HCT116 (cell line): ENCODE results near the gene YIPF1. TPM values are rescaled to one million over a fixed set of nuclear protein-coding genes. Genes with fewer than 3 reads are reported as not detected.

Experiments
- ATAC-seq: fragments of 200-7000 bp; cut with Tn5 transposase; 2 replicates; pipeline ENCODE4 v1.9.1; 2020; ENCODE audit warnings: mild to moderate bottlenecking, moderate library complexity
- BruUV-seq: library from RNA; stranded (reverse); fragments of 400-500 nt; replicated peaks from 2 replicates; lab custom pipeline; 2021; lab: Mats Ljungman, UMichigan
- CTCF ChIA-PET: fragments of 300-600 bp; sonication (Branson Sonifier 250); formaldehyde crosslinking; loops from one replicate; lab custom pipeline; 2021; ENCODE audit warnings: antibody characterized with exemption; lab: Charles Lee
- POLR2A ChIA-PET: fragments of 300-600, 350-600 bp; sonication (Branson Sonifier 250); formaldehyde crosslinking; loops from one replicate; lab custom pipeline; 2021; ENCODE audit warnings: antibody characterized with exemption; lab: Charles Lee
- RAD21 ChIA-PET, 2 experiments: fragments of 300-600 bp; sonication (Branson Sonifier 250); formaldehyde crosslinking; loops; one replicate each; lab custom pipeline; 2023; ENCODE audit warnings: low total read pairs in 2 of 2; ENCODE audit not compliant: uncharacterized antibody in 2 of 2, unreplicated experiment in 2 of 2, low non-redundant PET in 1 of 2; lab: Charles Lee
- DNase-seq: peaks from one replicate; pipeline ENCODE4 v3.0.0-alpha.2; 2010; ENCODE audit warnings: low read depth, low spot score
- H2AFZ ChIP-seq: fragments of 200-600 bp; shearing (Covaris generic), sonication (generic); 2 replicates; pipeline ENCODE4 v1.6.1; 2017; ENCODE audit warnings: low read depth, mixed run types, mixed read lengths, antibody characterized with exemption, low read length; ENCODE audit not compliant: poor library complexity, severe bottlenecking
- H3K27ac ChIP-seq: 2 replicates; pipeline ENCODE4 v1.5.1; 2012; ENCODE audit warnings: low read depth, low read length
- H3K27me3 ChIP-seq: fragments of 200-600 bp; sonication (generic); 2 replicates; pipeline ENCODE4 v1.6.1; 2016; ENCODE audit warnings: mixed run types, low read length, mixed read lengths; ENCODE audit not compliant: insufficient read depth
- H3K36me3 ChIP-seq, 2 experiments: fragments of 200-500 bp in 1 of 2; fragments of 200-600 bp in 1 of 2; sonication (Bioruptor generic) in 1 of 2; sonication (generic) in 1 of 2; 2 replicates each; pipeline versions ENCODE4 v1.5.1 to v1.6.1; 2014 to 2016; ENCODE audit warnings: low read length in 2 of 2, inconsistent platforms in 1 of 2, mixed read lengths in 1 of 2, mixed run types in 1 of 2; ENCODE audit not compliant: insufficient read depth in 2 of 2, control insufficient read depth in 1 of 2
- H3K4me1 ChIP-seq, 2 experiments: fragments of 200-600 bp in 1 of 2; sonication (generic) in 1 of 2; 2 replicates each; pipeline versions ENCODE4 v1.5.1 to v1.6.1; 2012 to 2017; ENCODE audit warnings: low read length in 2 of 2, inconsistent platforms in 1 of 2, mild to moderate bottlenecking in 1 of 2, mixed read lengths in 1 of 2, mixed run types in 1 of 2, moderate library complexity in 1 of 2; ENCODE audit not compliant: insufficient read depth in 2 of 2, control insufficient read depth in 1 of 2
- H3K4me2 ChIP-seq: fragments of 200-600 bp; sonication (generic); 2 replicates; pipeline ENCODE4 v1.6.1; 2017; ENCODE audit warnings: mixed run types, low read length, mixed read lengths
- H3K4me3 ChIP-seq, 2 experiments: fragments of 200-600 bp in 1 of 2; sonication (generic) in 1 of 2; replicated peaks in 1 of 2; 2 replicates each; pipeline ENCODE4 v1.5.1; 2011 to 2016; ENCODE audit warnings: low read length in 2 of 2, control low read depth in 1 of 2, low read depth in 1 of 2, mild to moderate bottlenecking in 1 of 2, mixed read lengths in 1 of 2, mixed run types in 1 of 2
- H3K79me2 ChIP-seq: fragments of 200-600 bp; sonication (generic); 2 replicates; pipeline ENCODE4 v1.6.1; 2017; ENCODE audit warnings: mild to moderate bottlenecking, mixed run types, low read length, moderate library complexity, mixed read lengths; ENCODE audit not compliant: insufficient read depth
- H3K9ac ChIP-seq: fragments of 200-600 bp; sonication (generic); 2 replicates; pipeline ENCODE4 v1.6.1; 2016; ENCODE audit warnings: low read length, mixed read lengths
- H3K9me2 ChIP-seq: fragments of 200-600 bp; sonication (generic), shearing (Covaris generic); 2 replicates; pipeline ENCODE4 v1.6.1; 2017; ENCODE audit warnings: mixed run types, mild to moderate bottlenecking, moderate library complexity; ENCODE audit not compliant: insufficient read depth
- H3K9me3 ChIP-seq, 2 experiments: fragments of 200-500 bp in 1 of 2; fragments of 200-600 bp in 1 of 2; sonication (Bioruptor generic) in 1 of 2; sonication (generic) in 1 of 2; 2 replicates each; pipeline ENCODE4 v1.6.1; 2014 to 2017; ENCODE audit warnings: low read length in 2 of 2, mixed read lengths in 2 of 2, inconsistent platforms in 1 of 2, low read depth in 1 of 2, mild to moderate bottlenecking in 1 of 2, mixed run types in 1 of 2, moderate library complexity in 1 of 2; ENCODE audit not compliant: control insufficient read depth in 1 of 2, insufficient read depth in 1 of 2
- H4K20me1 ChIP-seq: fragments of 200-600 bp; sonication (generic), shearing (Covaris generic); 2 replicates; pipeline ENCODE4 v1.6.1; 2017; ENCODE audit warnings: mixed run types, mild to moderate bottlenecking, moderate library complexity; ENCODE audit not compliant: insufficient read depth
- CTCF ChIP-seq, 3 experiments: fragments of 200-600 bp in 1 of 3; sonication (generic) in 1 of 3; IDR thresholded peaks in 2 of 3; conservative IDR thresholded peaks in 1 of 3; 2 replicates each; pipeline ENCODE4 v1.5.1; 2012 to 2017; ENCODE audit warnings: low read depth in 2 of 3, low read length in 2 of 3, antibody characterized with exemption in 1 of 3, borderline replicate concordance in 1 of 3, control low read depth in 1 of 3, mild to moderate bottlenecking in 1 of 3, mixed read lengths in 1 of 3, mixed run types in 1 of 3, moderate library complexity in 1 of 3; ENCODE audit not compliant: insufficient read depth in 1 of 3
- ELF1 ChIP-seq: IDR thresholded peaks from 2 replicates; pipeline ENCODE4 v1.6.1; 2012; ENCODE audit warnings: low read depth, borderline replicate concordance
- EZH2phosphoT487 ChIP-seq: fragments of 200-600 bp; IDR thresholded peaks from 2 replicates; pipeline ENCODE4 v1.6.1; 2018; ENCODE audit warnings: antibody characterized with exemption, borderline replicate concordance
- FOSL1 ChIP-seq: IDR thresholded peaks from 2 replicates; pipeline ENCODE4 v1.6.1; 2012; ENCODE audit warnings: low read depth
- MAX ChIP-seq: IDR thresholded peaks from 2 replicates; pipeline ENCODE4 v1.6.1; 2012
- POLR2A ChIP-seq: IDR thresholded peaks from 2 replicates; pipeline ENCODE4 v1.7.0; 2011; ENCODE audit warnings: borderline replicate concordance; ENCODE audit not compliant: insufficient read depth, insufficient read length; ENCODE audit errors: extremely low read depth
- POLR2AphosphoS5 ChIP-seq: IDR thresholded peaks from 2 replicates; pipeline ENCODE4 v1.6.1; 2011; ENCODE audit warnings: mild to moderate bottlenecking, low read depth, low read length, moderate library complexity
- RAD21 ChIP-seq: IDR thresholded peaks from 2 replicates; pipeline ENCODE4 v1.6.1; 2012; ENCODE audit warnings: low read depth, mild to moderate bottlenecking
- REST ChIP-seq: IDR thresholded peaks from 2 replicates; pipeline ENCODE4 v1.6.1; 2012; ENCODE audit warnings: low read depth
- SIN3A ChIP-seq: IDR thresholded peaks from 2 replicates; pipeline ENCODE4 v1.6.1; 2012; ENCODE audit warnings: low read depth
- TCF7L2 ChIP-seq: IDR thresholded peaks from 2 replicates; pipeline ENCODE4 v1.7.0; 2011; ENCODE audit warnings: borderline replicate concordance, inconsistent platforms; ENCODE audit not compliant: insufficient read depth, insufficient read length; ENCODE audit errors: extremely low read depth
- YY1 ChIP-seq: IDR thresholded peaks from 2 replicates; pipeline ENCODE4 v1.6.1; 2011; ENCODE audit warnings: low read length, low read depth, moderate library complexity, mild to moderate bottlenecking; ENCODE audit not compliant: insufficient replicate concordance; ENCODE audit errors: extremely low read depth
- ZBTB33 ChIP-seq: IDR thresholded peaks from 2 replicates; pipeline ENCODE4 v1.6.1; 2011; ENCODE audit warnings: mild to moderate bottlenecking, low read length, moderate library complexity; ENCODE audit not compliant: insufficient replicate concordance; ENCODE audit errors: extremely low read depth
- ZFX ChIP-seq: fragments of 450-650 bp; IDR thresholded peaks from 2 replicates; pipeline ENCODE4 v1.6.1; 2017
- ZNF274 ChIP-seq: fragments of 200-500 bp; sonication (Bioruptor generic); IDR thresholded peaks from 2 replicates; pipeline ENCODE4 v1.6.1; 2014; ENCODE audit warnings: mild to moderate bottlenecking, low read depth, low read length, inconsistent platforms
- intact Hi-C: fragments of 100-400 bp; cut with micrococcal nuclease; formaldehyde crosslinking; loops from 2 replicates; pipeline ENCODE4 v1.10.0; 2022
- total RNA-seq: library from RNA; stranded (reverse); gene quantifications from one replicate; pipeline ENCODE4 v1.2.1, GENCODE V29; 2021; ENCODE audit not compliant: unreplicated experiment

The YIPF1 gene
- total RNA-seq, 1 experiment from 2014 or later, result 16.4 TPM

- TF ChIP-seq TCF7L2, result no peak
- TF ChIP-seq MAX, result no peak
- no peak for TF ChIP-seq POLR2A
- TF ChIP-seq RAD21, result peak; percentile 93
- TF ChIP-seq, all 23 proteins: peak for 2
These were observed 28.6 kb downstream of the YIPF1 start (continued) for GRCh38 chr1:53860967-53861411.

GRCh38 chr1:53851571-53852285, 37.9 kb downstream of the YIPF1 start:
- Histone ChIP-seq H3K36me3 (no peaks in the 10 kb centered on the region; a peak in 1 of 4 replicates), H3K4me1 (no peaks in the 10 kb centered on the region), H3K4me3 (no peak overlapping the region), H3K79me2 (no peaks in the 10 kb centered on the region), H2AFZ (no peak overlapping the region), H3K9me2 (no peaks in the 10 kb centered on the region), H3K4me2 (no peak overlapping the region), H3K9ac (no peak overlapping the region), H3K27me3 (no peaks in the 10 kb centered on the region), H3K9me3 (no peaks in the 10 kb centered on the region), H3K27ac (no peak overlapping the region), H4K20me1 (no peaks in the 10 kb centered on the region)
- intact Hi-C loops, result loop anchor here (10.0 kb wide), 1 partner anchor 633 kb away; no protein-coding TSS in a partner anchor
- BruUV-seq, result no TSS peak
- ChIA-PET CTCF (interaction anchor here (1.5 kb wide), 1 partner anchor 8 kb away, joined by 4 read pairs; no protein-coding TSS in a partner anchor), RAD21 (no interaction called here), POLR2A (no interaction called here)
- ATAC-seq, result no peak
- DNase-seq, result no peak
- TF ChIP-seq EZH2phosphoT487 (no peak), ZNF274 (no peak), POLR2AphosphoS5 (no peak), CTCF (IDR thresholded peaks at IDR 0.05 in 2 of 3, conservative IDR thresholded peaks at IDR 0.05 in 1 of 3; ENCODE audit: borderline replicate concordance in 1 of 3, insufficient read depth in 1 of 3, low read depth in 2 of 3, low read length in 2 of 3) (no peak), REST (no peak), YY1 (no peak), ZBTB33 (no peak), MAX (no peak), ZFX (no peak), FOSL1 (no peak), ELF1 (no peak), SIN3A (no peak)
